ENCODE results near the gene RTP5. TPM values are rescaled to one million over a fixed set of nuclear protein-coding genes. Genes with fewer than 3 reads are reported as not detected.
"Not testable (repeated sequence)": the region's sequence is repeated elsewhere in the genome, so short reads cannot be mapped to it uniquely, and the experiment has no call there.

The RTP5 gene
- total RNA-seq (0.66 TPM), polyA plus RNA-seq (3.7 TPM)
- long read RNA-seq, donor 1, result 0 reads
- long read RNA-seq, donor 2, partial matches to known transcripts, result 0 of 1 reads
- long read RNA-seq, donor 2, other reads (novel, unspliced or antisense), result 0 of 1 reads
- long read RNA-seq, donor 3, partial matches to known transcripts, result 0 of 1 reads
- long read RNA-seq, donor 3, other reads (novel, unspliced or antisense), result 0 of 1 reads
- long read RNA-seq, donor 4, result 0 reads
- long read RNA-seq, donor 5, result 0 reads
- long read RNA-seq, donor 6, result 0 reads
- long read RNA-seq, donor 7, result 0 reads
- long read RNA-seq, donor 8, result 0 reads
- long read RNA-seq, donor 9, partial matches to known transcripts, result 0 of 1 reads
- long read RNA-seq, donor 9, other reads (novel, unspliced or antisense), result 0 of 1 reads
- long read RNA-seq, donor 10, result 0 reads

- H3K36me3 ChIP-seq (ENCODE audit: control insufficient read depth in 2 of 2, insufficient read depth in 2 of 2, low read length in 1 of 2), result no peaks in the 10 kb centered on the region
- DNase-seq (ENCODE audit: low read depth in 6 of 9, low spot score in 9 of 9), result no peak
- no peak within 1 kb of the TSS for H3K4me3 ChIP-seq (ENCODE audit: low read length in 2 of 2)
- peaks cover 0 to 11% of the 10 kb centered on the region in 2 donors for H3K9me3 ChIP-seq (ENCODE audit: control insufficient read depth in 2 of 2, insufficient read depth in 1 of 2, low read length in 1 of 2)
- H3K27me3 ChIP-seq (ENCODE audit: control insufficient read depth in 2 of 2, insufficient read depth in 1 of 2, low read length in 1 of 2), result peaks cover 0 to 10% of the 10 kb centered on the region in 2 donors
- peak within 1 kb of the TSS; percentile 94 to 97 for H3K27ac ChIP-seq (ENCODE audit: low read depth in 1 of 2, low read length in 1 of 2)
- peaks cover 58 to 86% of the 10 kb centered on the region in 2 donors for H3K4me1 ChIP-seq (ENCODE audit: control insufficient read depth in 2 of 2, insufficient read depth in 2 of 2, low read length in 2 of 2)
- 88% methylated on average over 33 of the region's 33 CpGs for WGBS
These were observed at the start of gene RTP5 for GRCh38 chr2:241869087-241869961. TSS of gene RTP5 (plus strand) at chr2:241869729. CDS start at chr2:241869757, 28 bp downstream.

DNA sequence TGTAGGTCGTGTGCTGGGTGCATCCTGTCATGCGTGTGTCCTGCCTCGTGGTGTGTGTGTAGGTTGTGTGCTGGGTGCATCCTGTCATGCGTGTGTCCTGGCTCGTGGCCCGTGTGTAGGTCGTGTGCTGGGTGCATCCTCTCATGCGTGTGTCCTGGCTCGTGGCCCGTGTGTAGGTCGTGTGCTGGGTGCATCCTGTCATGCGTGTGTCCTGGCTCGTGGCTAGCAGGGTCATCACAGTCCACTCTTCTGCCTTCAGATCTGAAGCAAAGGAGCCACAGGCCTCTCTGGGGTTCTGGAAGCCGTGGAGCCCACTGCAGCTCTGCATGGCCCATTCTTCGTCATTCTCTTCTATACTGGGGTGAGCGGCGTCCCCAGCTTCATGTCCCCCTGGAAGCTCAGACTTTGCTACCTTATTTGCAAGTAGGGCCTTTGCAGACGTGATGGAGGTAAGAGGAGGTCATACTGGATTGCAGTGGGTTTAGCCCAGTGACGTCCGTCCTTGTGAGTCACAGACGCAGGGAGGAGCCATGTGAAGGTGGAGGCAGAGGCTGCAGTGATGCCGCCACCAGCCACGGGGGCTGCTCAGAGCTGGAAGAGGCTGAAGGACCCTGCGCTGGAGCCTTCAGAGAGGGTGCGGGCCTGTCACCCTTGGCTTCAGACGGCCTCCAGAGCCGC, 49.4 kb upstream of the RTP5 start:
- Histone ChIP-seq H3K9me3 (ENCODE audit: control insufficient read depth in 2 of 2, insufficient read depth in 1 of 2, low read length in 1 of 2) (peaks cover 0 to 13% of the 10 kb centered on the region in 2 donors), H3K4me1 (ENCODE audit: control insufficient read depth in 2 of 2, insufficient read depth in 2 of 2, low read length in 2 of 2) (peaks cover 14 to 18% of the 10 kb centered on the region in 2 donors), H3K27me3 (ENCODE audit: control insufficient read depth in 2 of 2, insufficient read depth in 1 of 2, low read length in 1 of 2) (peaks cover 0 to 23% of the 10 kb centered on the region in 2 donors)
- H3K27ac ChIP-seq (ENCODE audit: low read depth in 1 of 2, low read length in 1 of 2); H3K4me3 ChIP-seq (ENCODE audit: low read length in 2 of 2); DNase-seq (ENCODE audit: low read depth in 6 of 9, low spot score in 9 of 9); H3K36me3 ChIP-seq (ENCODE audit: control insufficient read depth in 2 of 2, insufficient read depth in 2 of 2, low read length in 1 of 2): not testable (repeated sequence)
- 92% methylated on average over 27 of the region's 27 CpGs for WGBS

- 94% methylated on average over 31 of the region's 31 CpGs for WGBS
- Histone ChIP-seq H3K27me3 (ENCODE audit: control insufficient read depth in 2 of 2, insufficient read depth in 1 of 2, low read length in 1 of 2) (peaks cover 0 to 19% of the 10 kb centered on the region in 2 donors), H3K36me3 (ENCODE audit: control insufficient read depth in 2 of 2, insufficient read depth in 2 of 2, low read length in 1 of 2) (no peaks in the 10 kb centered on the region), H3K4me3 (ENCODE audit: low read length in 2 of 2) (no peak overlapping the region), H3K27ac (ENCODE audit: low read depth in 1 of 2, low read length in 1 of 2) (no peak overlapping the region), H3K9me3 (ENCODE audit: control insufficient read depth in 2 of 2, insufficient read depth in 1 of 2, low read length in 1 of 2) (peaks cover 0 to 13% of the 10 kb centered on the region in 2 donors), H3K4me1 (ENCODE audit: control insufficient read depth in 2 of 2, insufficient read depth in 2 of 2, low read length in 2 of 2) (peaks cover 14 to 18% of the 10 kb centered on the region in 2 donors)
- DNase-seq (ENCODE audit: low read depth in 6 of 9, low spot score in 9 of 9), result no peak
These were observed 48.7 kb upstream of the RTP5 start for GRCh38 chr2:241820625-241821384.

GRCh38 chr2:241821460-241822263, 47.9 kb upstream of the RTP5 start:
- H3K27me3 ChIP-seq (ENCODE audit: control insufficient read depth in 2 of 2, insufficient read depth in 1 of 2, low read length in 1 of 2), result peaks cover 0 to 12% of the 10 kb centered on the region in 2 donors
- no peak overlapping the region for H3K4me3 ChIP-seq (ENCODE audit: low read length in 2 of 2)
- peaks cover 2 to 17% of the 10 kb centered on the region in 2 donors for H3K9me3 ChIP-seq (ENCODE audit: control insufficient read depth in 2 of 2, insufficient read depth in 1 of 2, low read length in 1 of 2)
- H3K36me3 ChIP-seq (ENCODE audit: control insufficient read depth in 2 of 2, insufficient read depth in 2 of 2, low read length in 1 of 2), result no peaks in the 10 kb centered on the region
- peaks cover 14 to 18% of the 10 kb centered on the region in 2 donors for H3K4me1 ChIP-seq (ENCODE audit: control insufficient read depth in 2 of 2, insufficient read depth in 2 of 2, low read length in 2 of 2)
- no peak for DNase-seq (ENCODE audit: low read depth in 6 of 9, low spot score in 9 of 9)
- 55% methylated on average over 28 of the region's 28 CpGs for WGBS
- no peak overlapping the region for H3K27ac ChIP-seq (ENCODE audit: low read depth in 1 of 2, low read length in 1 of 2)

- Histone ChIP-seq H3K4me3 (ENCODE audit: low read length in 2 of 2) (no peak overlapping the region), H3K36me3 (ENCODE audit: control insufficient read depth in 2 of 2, insufficient read depth in 2 of 2, low read length in 1 of 2) (no peaks in the 10 kb centered on the region), H3K27ac (ENCODE audit: low read depth in 1 of 2, low read length in 1 of 2) (no peak overlapping the region), H3K9me3 (ENCODE audit: control insufficient read depth in 2 of 2, insufficient read depth in 1 of 2, low read length in 1 of 2) (peaks cover 4 to 23% of the 10 kb centered on the region in 2 donors), H3K4me1 (ENCODE audit: control insufficient read depth in 2 of 2, insufficient read depth in 2 of 2, low read length in 2 of 2) (peaks cover 14 to 18% of the 10 kb centered on the region in 2 donors), H3K27me3 (ENCODE audit: control insufficient read depth in 2 of 2, insufficient read depth in 1 of 2, low read length in 1 of 2) (peaks cover 0 to 8% of the 10 kb centered on the region in 2 donors)
- DNase-seq (ENCODE audit: low read depth in 6 of 9, low spot score in 9 of 9), result no peak
- 60% methylated on average over 14 of the region's 14 CpGs for WGBS
These were observed 47.3 kb upstream of the RTP5 start for GRCh38 chr2:241822264-241822623.

- Histone ChIP-seq H3K9me3 (ENCODE audit: control insufficient read depth in 2 of 2, insufficient read depth in 1 of 2, low read length in 1 of 2) (peaks cover 4 to 27% of the 10 kb centered on the region in 2 donors), H3K4me1 (ENCODE audit: control insufficient read depth in 2 of 2, insufficient read depth in 2 of 2, low read length in 2 of 2) (peaks cover 14 to 18% of the 10 kb centered on the region in 2 donors)
- not testable (repeated sequence) for H3K27ac ChIP-seq (ENCODE audit: low read depth in 1 of 2, low read length in 1 of 2); H3K27me3 ChIP-seq (ENCODE audit: control insufficient read depth in 2 of 2, insufficient read depth in 1 of 2, low read length in 1 of 2); H3K4me3 ChIP-seq (ENCODE audit: low read length in 2 of 2); H3K36me3 ChIP-seq (ENCODE audit: control insufficient read depth in 2 of 2, insufficient read depth in 2 of 2, low read length in 1 of 2); DNase-seq (ENCODE audit: low read depth in 6 of 9, low spot score in 9 of 9)
- 94% methylated on average over 45 of the region's 45 CpGs for WGBS
These were observed 45.7 kb upstream of the RTP5 start for GRCh38 chr2:241823531-241824437.

- Histone ChIP-seq H3K4me3 (ENCODE audit: low read length in 2 of 2) (no peak overlapping the region), H3K27ac (ENCODE audit: low read depth in 1 of 2, low read length in 1 of 2) (no peak overlapping the region), H3K4me1 (ENCODE audit: control insufficient read depth in 2 of 2, insufficient read depth in 2 of 2, low read length in 2 of 2) (peaks cover 1 to 5% of the 10 kb centered on the region in 2 donors), H3K9me3 (ENCODE audit: control insufficient read depth in 2 of 2, insufficient read depth in 1 of 2, low read length in 1 of 2) (peaks cover 4 to 23% of the 10 kb centered on the region in 2 donors), H3K36me3 (ENCODE audit: control insufficient read depth in 2 of 2, insufficient read depth in 2 of 2, low read length in 1 of 2) (no peaks in the 10 kb centered on the region), H3K27me3 (ENCODE audit: control insufficient read depth in 2 of 2, insufficient read depth in 1 of 2, low read length in 1 of 2) (no peaks in the 10 kb centered on the region)
- WGBS, result 96% methylated on average over 2 of the region's 2 CpGs
- DNase-seq (ENCODE audit: low read depth in 6 of 9, low spot score in 9 of 9), result no peak
These were observed 42.1 kb upstream of the RTP5 start for GRCh38 chr2:241827394-241827793.

Measured in thymus (tissue), 14 donors.